ENCODE data around the gene LEFTY2.
"Not testable (repeated sequence)": the region's sequence is repeated elsewhere in the genome, so short reads cannot be mapped to it uniquely, and the experiment has no call there.

- TF ChIP-seq POLR2A, CTCF (IDR thresholded peaks at IDR 0.05): not testable (repeated sequence)
These were observed 28.7 kb upstream of the LEFTY2 start for GRCh38 chr1:225969751-225970150.
